GM12872 (cell line): ENCODE data around the gene ADGRF5.

Source experiments
- TF ChIP-seq, protein P1 (sequence below): IDR thresholded peaks from 3 replicates; pipeline ENCODE4 v1.5.1; 2011; ENCODE audit warnings: low read depth, mild to moderate bottlenecking, low read length, moderate library complexity; ENCODE audit not compliant: insufficient read depth

The ADGRF5 gene

DNA sequence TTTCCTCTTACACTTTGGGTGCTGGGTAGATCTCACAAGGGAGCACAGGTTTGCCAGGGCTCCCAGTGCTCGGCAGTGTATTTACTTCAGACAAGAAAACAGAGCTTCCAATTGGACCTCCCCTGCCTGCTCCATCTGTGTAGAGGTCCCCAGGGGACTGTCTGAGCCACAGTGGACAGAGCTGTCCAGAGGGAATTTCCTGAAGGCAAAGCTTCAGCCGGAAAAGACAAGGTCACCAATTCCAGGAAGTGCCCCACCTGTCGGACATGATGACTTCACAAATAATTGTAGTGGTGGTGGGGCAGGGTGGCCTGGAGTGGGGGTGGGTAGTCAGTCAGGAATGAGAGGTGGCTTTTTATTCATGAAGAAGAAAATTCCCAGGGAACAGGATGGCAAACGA is 18.6 kb downstream of the ADGRF5 start:
- TF ChIP-seq, protein P1, sequence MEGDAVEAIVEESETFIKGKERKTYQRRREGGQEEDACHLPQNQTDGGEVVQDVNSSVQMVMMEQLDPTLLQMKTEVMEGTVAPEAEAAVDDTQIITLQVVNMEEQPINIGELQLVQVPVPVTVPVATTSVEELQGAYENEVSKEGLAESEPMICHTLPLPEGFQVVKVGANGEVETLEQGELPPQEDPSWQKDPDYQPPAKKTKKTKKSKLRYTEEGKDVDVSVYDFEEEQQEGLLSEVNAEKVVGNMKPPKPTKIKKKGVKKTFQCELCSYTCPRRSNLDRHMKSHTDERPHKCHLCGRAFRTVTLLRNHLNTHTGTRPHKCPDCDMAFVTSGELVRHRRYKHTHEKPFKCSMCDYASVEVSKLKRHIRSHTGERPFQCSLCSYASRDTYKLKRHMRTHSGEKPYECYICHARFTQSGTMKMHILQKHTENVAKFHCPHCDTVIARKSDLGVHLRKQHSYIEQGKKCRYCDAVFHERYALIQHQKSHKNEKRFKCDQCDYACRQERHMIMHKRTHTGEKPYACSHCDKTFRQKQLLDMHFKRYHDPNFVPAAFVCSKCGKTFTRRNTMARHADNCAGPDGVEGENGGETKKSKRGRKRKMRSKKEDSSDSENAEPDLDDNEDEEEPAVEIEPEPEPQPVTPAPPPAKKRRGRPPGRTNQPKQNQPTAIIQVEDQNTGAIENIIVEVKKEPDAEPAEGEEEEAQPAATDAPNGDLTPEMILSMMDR, result no peak

DNA sequence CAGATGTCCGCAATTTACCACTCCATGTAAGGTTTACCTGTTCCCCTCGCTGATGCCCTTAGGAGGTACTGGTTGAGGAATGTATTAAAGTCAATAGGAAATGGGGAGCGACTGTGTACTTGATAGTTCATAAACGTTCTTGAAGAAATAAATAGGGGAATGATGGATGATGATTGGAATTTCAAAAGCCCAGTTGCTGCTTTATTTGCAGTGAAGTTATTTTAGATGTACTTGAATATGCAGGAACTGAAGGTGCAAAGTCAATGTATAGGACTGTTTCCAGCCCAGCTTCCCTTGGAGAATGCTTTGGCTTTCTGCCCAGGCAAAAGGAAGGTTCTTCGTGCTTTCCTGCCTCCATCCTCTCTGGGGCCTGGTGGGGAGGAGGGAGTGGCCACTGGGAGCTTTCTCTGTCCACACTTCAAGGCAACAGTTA is 19.8 kb downstream of the ADGRF5 start:
- TF ChIP-seq, protein P1, result no peak

- TF ChIP-seq, protein P1, result no peak
Measured at GRCh38 chr6:46900266-46900665, 21.5 kb downstream of the ADGRF5 start.

- TF ChIP-seq, protein P1, result no peak
Measured at GRCh38 chr6:46899659-46900058, 22.1 kb downstream of the ADGRF5 start.

GRCh38 chr6:46898006-46898405 is 23.7 kb downstream of the ADGRF5 start:
- TF ChIP-seq, protein P1, result no peak

DNA sequence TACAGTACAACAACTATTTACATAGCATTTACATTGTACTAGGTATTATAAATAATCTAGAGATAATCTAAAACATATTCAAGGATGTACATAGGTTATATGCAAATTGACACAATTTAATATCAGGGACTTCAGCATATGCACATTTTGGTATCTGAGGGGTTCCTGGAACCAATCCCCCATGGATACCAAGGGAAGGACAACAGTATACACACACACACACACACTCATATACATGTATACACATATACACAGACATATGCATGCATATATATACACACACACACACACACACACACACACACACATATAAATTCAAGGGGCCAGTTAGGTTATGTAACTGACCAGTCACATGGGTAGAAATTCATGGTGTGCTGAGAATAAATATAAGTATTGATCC is 24.9 kb downstream of the ADGRF5 start:
- TF ChIP-seq, protein P1, result no peak

GRCh38 chr6:46895930-46896329 is 25.8 kb downstream of the ADGRF5 start:
- TF ChIP-seq, protein P1, result no peak

GRCh38 chr6:46894433-46894832 is 27.3 kb downstream of the ADGRF5 start:
- TF ChIP-seq, protein P1, result no peak
